Ectodermal cell (in vitro differentiated cells): ENCODE data around the gene NANOS2. TPM values are rescaled to one million over a fixed set of nuclear protein-coding genes. Genes with fewer than 3 reads are reported as not detected.

Experiments
- H3K27ac ChIP-seq: 2 replicates; pipeline ENCODE4 v1.7.0; 2013; ENCODE audit warnings: mild to moderate bottlenecking, low read depth, low read length; ENCODE audit not compliant: insufficient read depth, poor library complexity, severe bottlenecking
- H3K27me3 ChIP-seq: 2 replicates; pipeline ENCODE4 v1.7.0; 2013; ENCODE audit warnings: mild to moderate bottlenecking, low read length; ENCODE audit not compliant: insufficient read depth, control insufficient read depth, poor library complexity, severe bottlenecking
- H3K36me3 ChIP-seq: one replicate; pipeline ENCODE4 v1.7.0; 2013; ENCODE audit warnings: low read length; ENCODE audit not compliant: control insufficient read depth, insufficient read depth
- H3K4me1 ChIP-seq: one replicate; pipeline ENCODE4 v1.7.0; 2013; ENCODE audit warnings: low read length; ENCODE audit not compliant: control insufficient read depth, insufficient read depth
- H3K4me3 ChIP-seq: 2 replicates; pipeline ENCODE4 v1.7.0; 2013; ENCODE audit warnings: low read depth, low read length, control low read depth; ENCODE audit not compliant: insufficient read depth
- H3K9me3 ChIP-seq: 2 replicates; pipeline ENCODE4 v1.7.0; 2013; ENCODE audit warnings: mild to moderate bottlenecking, low read length, moderate library complexity; ENCODE audit not compliant: control insufficient read depth
- WGBS, 2 experiments: methylation state at CpG; one replicate each; pipeline ENCODE4 v1.1.7; 2013; ENCODE audit warnings: missing lambda C conversion rate in 2 of 2; 5-methylcytosine and 5-hydroxymethylcytosine counted together
- polyA plus RNA-seq, 4 experiments: library from polyadenylated mRNA; stranded (reverse); fragments of 50-300 nt; gene quantifications; one replicate each; pipeline ENCODE4 v1.2.3, GENCODE V29; 2013

NANOS2 gene
- polyA plus RNA-seq (2013, experiment 1 of 4): 0.31 TPM
- polyA plus RNA-seq (2013, experiment 2 of 4): 0.11 TPM
- 0.27 TPM for polyA plus RNA-seq (2013, experiment 3 of 4)
- polyA plus RNA-seq (2013, experiment 4 of 4): 0.16 TPM

DNA sequence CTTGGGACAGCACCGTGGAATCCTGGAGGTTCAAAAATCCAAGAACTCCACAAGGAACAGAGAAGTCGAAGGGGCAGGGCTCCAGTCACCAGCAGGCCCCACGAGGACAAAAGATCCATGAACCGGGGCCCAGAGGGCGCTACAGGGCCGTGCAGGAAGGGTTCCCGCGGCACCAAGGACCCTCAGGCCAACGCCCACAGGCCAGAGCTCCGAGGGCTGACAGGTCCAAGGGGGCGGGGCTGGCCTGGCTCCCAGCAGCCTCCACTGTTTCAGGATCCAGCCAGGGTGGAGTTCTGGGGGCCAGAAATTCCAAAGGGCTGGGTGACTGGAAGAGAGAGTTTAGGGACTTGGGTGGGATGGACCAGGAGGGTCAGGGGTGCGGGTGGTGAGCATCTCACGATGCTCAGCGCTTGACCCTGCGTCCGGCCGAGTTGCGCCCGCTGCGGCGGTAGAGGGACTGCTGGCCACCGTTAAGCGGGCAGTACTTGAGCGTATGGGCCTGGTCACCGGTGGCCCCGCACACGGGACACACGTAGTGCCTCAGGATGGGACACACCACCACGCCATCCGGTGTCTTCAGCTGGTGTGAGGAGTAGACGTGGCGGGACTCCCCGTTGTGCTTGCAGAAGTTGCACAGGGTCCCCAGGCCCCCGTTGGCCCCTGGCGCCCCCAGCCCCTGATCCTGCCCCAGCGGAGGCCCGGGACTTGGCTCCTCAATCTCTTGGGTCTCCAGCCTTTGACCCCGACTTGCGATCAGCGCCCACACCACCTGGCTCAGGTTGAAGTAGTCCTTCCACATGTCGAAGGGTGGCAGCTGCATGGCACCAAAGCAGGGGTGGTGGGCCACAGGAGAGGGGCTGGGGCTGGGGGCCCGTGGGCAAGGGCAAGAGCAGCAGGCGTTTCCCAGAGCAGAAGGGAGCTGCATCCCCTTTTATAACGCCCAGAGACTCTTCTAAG is at the start of gene NANOS2:
Gene NANOS2, minus strand, starts transcription at position 905 of the 957 bp plus-strand sequence. Its CDS starts 85 bp downstream, at position 820.
- Histone ChIP-seq H3K36me3 (no peaks in the 10 kb centered on the region), H3K9me3 (no peaks in the 10 kb centered on the region), H3K27me3 (no peaks in the 10 kb centered on the region), H3K4me1 (no peaks in the 10 kb centered on the region), H3K4me3 (no peak within 1 kb of the TSS), H3K27ac (no peak within 1 kb of the TSS)
- 77% methylated on average over 44 of the region's 44 CpGs for WGBS, 2 experiments

- Histone ChIP-seq H3K27ac (no peak overlapping the region), H3K36me3 (peaks cover 3% of the 10 kb centered on the region), H3K9me3 (no peaks in the 10 kb centered on the region), H3K4me1 (peaks cover 5% of the 10 kb centered on the region), H3K4me3 (no peak overlapping the region), H3K27me3 (no peaks in the 10 kb centered on the region)
- 91 to 92% methylated on average over 15 of the region's 15 CpGs for WGBS, 2 experiments
Measured at GRCh38 chr19:45962021-45962420, 47.4 kb upstream of the NANOS2 start.

GRCh38 chr19:45960595-45961235 is 46.1 kb upstream of the NANOS2 start:
- peaks cover 3% of the 10 kb centered on the region for H3K36me3 ChIP-seq
- H3K27me3 ChIP-seq: no peaks in the 10 kb centered on the region
- no peak overlapping the region for H3K4me3 ChIP-seq
- H3K4me1 ChIP-seq: peaks cover 5% of the 10 kb centered on the region
- H3K9me3 ChIP-seq: no peaks in the 10 kb centered on the region
- H3K27ac ChIP-seq: no peak overlapping the region
- 44 to 47% methylated on average over 19 of the region's 19 CpGs for WGBS, 2 experiments

- H3K4me3 ChIP-seq: no peak overlapping the region
- peaks cover 3% of the 10 kb centered on the region for H3K36me3 ChIP-seq
- 85 to 90% methylated on average over 8 of the region's 8 CpGs for WGBS, 2 experiments
- H3K27me3 ChIP-seq: no peaks in the 10 kb centered on the region
- no peaks in the 10 kb centered on the region for H3K9me3 ChIP-seq
- H3K27ac ChIP-seq: no peak overlapping the region
- peaks cover 10% of the 10 kb centered on the region for H3K4me1 ChIP-seq
Measured at GRCh38 chr19:45959517-45960025, 45.0 kb upstream of the NANOS2 start.

GRCh38 chr19:45958769-45959516 is 44.4 kb upstream of the NANOS2 start:
- Histone ChIP-seq H3K27me3 (no peaks in the 10 kb centered on the region), H3K4me3 (no peak overlapping the region), H3K36me3 (peaks cover 3% of the 10 kb centered on the region), H3K9me3 (no peaks in the 10 kb centered on the region), H3K27ac (no peak overlapping the region), H3K4me1 (peaks cover 13% of the 10 kb centered on the region)
- 88 to 91% methylated on average over 12 of the region's 12 CpGs for WGBS, 2 experiments

DNA sequence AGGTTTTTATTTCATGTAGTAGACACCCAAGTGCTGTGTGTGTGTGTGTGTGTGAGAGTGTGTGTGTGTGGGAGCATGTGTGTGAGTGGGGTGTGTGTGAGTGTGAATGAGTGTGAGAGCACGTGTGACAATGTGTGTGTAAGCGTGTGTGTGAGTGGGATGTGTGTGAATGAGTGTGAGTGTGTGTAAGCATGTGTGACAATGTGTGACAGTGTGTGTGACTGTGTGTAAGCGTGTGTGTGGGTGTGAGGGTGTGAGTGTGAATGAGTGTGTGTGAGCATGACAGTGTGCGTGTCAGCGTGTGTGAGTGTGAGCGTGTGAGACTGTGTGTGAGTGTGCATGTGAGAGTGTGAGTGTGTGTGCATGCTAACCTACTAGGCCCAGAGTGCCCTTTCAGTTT is 43.7 kb upstream of the NANOS2 start:
- Histone ChIP-seq H3K27ac (no peak overlapping the region), H3K4me3 (no peak overlapping the region), H3K9me3 (no peaks in the 10 kb centered on the region), H3K36me3 (peaks cover 3% of the 10 kb centered on the region), H3K27me3 (no peaks in the 10 kb centered on the region), H3K4me1 (peaks cover 20% of the 10 kb centered on the region)
- 90 to 92% methylated on average over 6 of the region's 6 CpGs for WGBS, 2 experiments

GRCh38 chr19:45955905-45956608 is 41.5 kb upstream of the NANOS2 start:
- no peak overlapping the region for H3K4me3 ChIP-seq
- no peak overlapping the region for H3K27ac ChIP-seq
- H3K4me1 ChIP-seq: peaks cover 27% of the 10 kb centered on the region
- H3K36me3 ChIP-seq: no peaks in the 10 kb centered on the region
- no peaks in the 10 kb centered on the region for H3K9me3 ChIP-seq
- WGBS, 2 experiments: 75 to 80% methylated on average over 12 to 13 of the region's 13 CpGs
- no peaks in the 10 kb centered on the region for H3K27me3 ChIP-seq

GRCh38 chr19:45954156-45954555 is 39.6 kb upstream of the NANOS2 start:
- WGBS, 2 experiments: 31 to 36% methylated on average over 9 of the region's 9 CpGs
- no peak overlapping the region for H3K4me3 ChIP-seq
- peak overlapping the region; percentile 80 for H3K27ac ChIP-seq
- peaks cover 22% of the 10 kb centered on the region for H3K4me1 ChIP-seq
- no peaks in the 10 kb centered on the region for H3K27me3 ChIP-seq
- H3K36me3 ChIP-seq: no peaks in the 10 kb centered on the region
- no peaks in the 10 kb centered on the region for H3K9me3 ChIP-seq

DNA sequence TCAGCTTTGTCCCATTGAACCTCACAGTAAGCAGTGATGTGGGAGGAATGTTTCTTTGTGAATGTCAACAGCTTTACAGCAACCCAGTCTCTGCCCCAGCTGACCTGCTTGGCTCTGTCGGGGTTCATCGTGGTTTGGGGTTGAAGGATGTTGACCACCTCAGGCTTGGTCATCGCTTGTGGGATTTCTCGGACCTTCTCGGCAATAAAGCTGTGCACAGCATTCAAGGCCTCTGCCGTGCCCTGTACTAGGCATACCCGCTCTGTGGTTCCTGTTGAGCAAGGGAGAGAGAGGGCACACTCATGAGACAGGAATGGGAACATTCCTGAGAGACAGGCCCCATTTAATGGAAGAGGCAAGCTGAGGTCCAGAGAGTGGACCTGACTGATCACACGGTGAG is 39.1 kb upstream of the NANOS2 start:
- Histone ChIP-seq H3K4me1 (peaks cover 22% of the 10 kb centered on the region), H3K36me3 (no peaks in the 10 kb centered on the region), H3K9me3 (no peaks in the 10 kb centered on the region), H3K4me3 (no peak overlapping the region), H3K27me3 (no peaks in the 10 kb centered on the region), H3K27ac (peak overlapping the region; percentile 80)
- WGBS, 2 experiments: 94 to 95% methylated on average over 8 of the region's 8 CpGs
